Stimulated activated CD4-positive, alpha-beta T cell treated with anti-CD3 and anti-CD28 coated beads, Interleukin-2, amount 100 ng/mL, for 48 hours (primary cell): ENCODE data around the gene CDK5R2.
"Not testable (repeated sequence)": the region's sequence is repeated elsewhere in the genome, so short reads cannot be mapped to it uniquely, and the experiment has no call there.

ENCODE experiments used
- DNase-seq, 2 donors: peaks; one replicate each; pipeline ENCODE4 v3.0.0-alpha.2; 2020

Gene CDK5R2

GRCh38 chr2:218959141-218959731 lies at the start of gene CDK5R2:
TSS of gene CDK5R2 (plus strand) at chr2:218959666. CDS start at chr2:218959821, 155 bp downstream.
- DNase-seq: peak; percentile 77 to 80

GRCh38 chr2:218910741-218911140 lies 48.7 kb upstream of the CDK5R2 start:
- DNase-seq: no peak

GRCh38 chr2:218920504-218920903 lies 39.0 kb upstream of the CDK5R2 start:
- no peak for DNase-seq

- no peak for DNase-seq
Measured at GRCh38 chr2:218924757-218925156, 34.7 kb upstream of the CDK5R2 start.

- DNase-seq: no peak
Measured at GRCh38 chr2:218925434-218925833, 34.0 kb upstream of the CDK5R2 start.

- DNase-seq: no peak
Measured at GRCh38 chr2:218927422-218927821, 32.0 kb upstream of the CDK5R2 start.

- DNase-seq: no peak
Measured at GRCh38 chr2:218927876-218928275, 31.6 kb upstream of the CDK5R2 start.

- not testable (repeated sequence) for DNase-seq
Measured at GRCh38 chr2:218930488-218930887, 29.0 kb upstream of the CDK5R2 start.

- DNase-seq: not testable (repeated sequence)
Measured at GRCh38 chr2:218931751-218932150, 27.7 kb upstream of the CDK5R2 start.

GRCh38 chr2:218944759-218945404 lies 14.6 kb upstream of the CDK5R2 start:
- no peak for DNase-seq

- DNase-seq: no peak
Measured at GRCh38 chr2:218946621-218947020, 12.8 kb upstream of the CDK5R2 start.

- DNase-seq: no peak
Measured at GRCh38 chr2:218952160-218952559, 7.3 kb upstream of the CDK5R2 start.

- no peak for DNase-seq
Measured at GRCh38 chr2:218953366-218953954, 6.0 kb upstream of the CDK5R2 start.

- no peak for DNase-seq
Measured at GRCh38 chr2:218954541-218955300, 4.7 kb upstream of the CDK5R2 start.

- no peak for DNase-seq
Measured at GRCh38 chr2:218956039-218956438, 3.4 kb upstream of the CDK5R2 start.

GRCh38 chr2:218957671-218958070 lies 1.8 kb upstream of the CDK5R2 start:
- no peak for DNase-seq

- DNase-seq: no peak
Measured at GRCh38 chr2:218958276-218958675, 1.2 kb upstream of the CDK5R2 start.

GRCh38 chr2:218959761-218960308 lies 369 bp downstream of the CDK5R2 start:
- no peak for DNase-seq

GRCh38 chr2:218960309-218961165 lies 1.1 kb downstream of the CDK5R2 start:
- DNase-seq: no peak

- no peak for DNase-seq
Measured at GRCh38 chr2:218961229-218961628, 1.8 kb downstream of the CDK5R2 start.

- DNase-seq: no peak
Measured at GRCh38 chr2:218961651-218962570, 2.4 kb downstream of the CDK5R2 start.
